NB4 (cell line): Measurements from ENCODE around the gene IFT74.

Source experiments
- DNase-seq: peaks from one replicate; pipeline ENCODE4 v3.0.0; 2010; ENCODE audit warnings: low read depth
- H3K4me3 ChIP-seq: one replicate; pipeline ENCODE4 v1.5.1; 2011; ENCODE audit warnings: mild to moderate bottlenecking, low read depth, low read length, moderate library complexity
- CTCF ChIP-seq: IDR thresholded peaks from one replicate; pipeline ENCODE4 v1.5.1; 2012; ENCODE audit warnings: low read depth, low read length
- MAX ChIP-seq: IDR thresholded peaks from 2 replicates; pipeline ENCODE4 v1.6.1; 2011; ENCODE audit warnings: low read depth, low read length
- MYC ChIP-seq: IDR thresholded peaks from 2 replicates; pipeline ENCODE4 v1.6.1; 2011; ENCODE audit warnings: low read depth, low read length
- POLR2A ChIP-seq: IDR thresholded peaks from 2 replicates; pipeline ENCODE4 v1.6.1; 2011; ENCODE audit warnings: mild to moderate bottlenecking; ENCODE audit not compliant: insufficient read length; ENCODE audit errors: extremely low read depth

IFT74 gene

GRCh38 chr9:27065288-27065687 lies 109.1 kb downstream of the IFT74 start:
- DNase-seq, result no peak
- no peak for TF ChIP-seq POLR2A
- TF ChIP-seq MAX, result no peak
- no peak for TF ChIP-seq MYC
- TF ChIP-seq CTCF, result no peak
- no peak overlapping the region for H3K4me3 ChIP-seq

- DNase-seq, result no peak
- TF ChIP-seq CTCF, result no peak
- TF ChIP-seq MAX, result no peak
- no peak for TF ChIP-seq MYC
- TF ChIP-seq POLR2A, result no peak
- no peak overlapping the region for H3K4me3 ChIP-seq
These were observed 117.9 kb downstream of the IFT74 start for GRCh38 chr9:27073841-27074728.

- TF ChIP-seq MAX (no peak), POLR2A (no peak), MYC (no peak), CTCF (no peak)
- no peak for DNase-seq
- no peak overlapping the region for H3K4me3 ChIP-seq
These were observed 122.5 kb downstream of the IFT74 start for GRCh38 chr9:27078685-27079084.

- H3K4me3 ChIP-seq, result no peak overlapping the region
- no peak for TF ChIP-seq MAX
- no peak for TF ChIP-seq POLR2A
- no peak for DNase-seq
These were observed 129.2 kb downstream of the IFT74 start for GRCh38 chr9:27085456-27085855.

- no peak for DNase-seq
- TF ChIP-seq MYC, result no peak
- no peak for TF ChIP-seq MAX
- no peak for TF ChIP-seq CTCF
- H3K4me3 ChIP-seq, result no peak overlapping the region
These were observed 130.8 kb downstream of the IFT74 start for GRCh38 chr9:27086818-27087680.

- no peak overlapping the region for H3K4me3 ChIP-seq
- DNase-seq, result no peak
- TF ChIP-seq POLR2A, result no peak
- no peak for TF ChIP-seq MYC
- no peak for TF ChIP-seq MAX
- no peak for TF ChIP-seq CTCF
These were observed 132.8 kb downstream of the IFT74 start for GRCh38 chr9:27088981-27089380.
